GM21526 (cell line): ENCODE results near the gene MMP15.

Experiments used
- ATAC-seq: cut with Tn5 transposase; IDR thresholded peaks from one replicate; pipeline ENCODE4 v1.9.1; 2021; ENCODE audit warnings: moderate library complexity; ENCODE audit not compliant: unreplicated experiment, low FRiP score

The MMP15 gene

DNA sequence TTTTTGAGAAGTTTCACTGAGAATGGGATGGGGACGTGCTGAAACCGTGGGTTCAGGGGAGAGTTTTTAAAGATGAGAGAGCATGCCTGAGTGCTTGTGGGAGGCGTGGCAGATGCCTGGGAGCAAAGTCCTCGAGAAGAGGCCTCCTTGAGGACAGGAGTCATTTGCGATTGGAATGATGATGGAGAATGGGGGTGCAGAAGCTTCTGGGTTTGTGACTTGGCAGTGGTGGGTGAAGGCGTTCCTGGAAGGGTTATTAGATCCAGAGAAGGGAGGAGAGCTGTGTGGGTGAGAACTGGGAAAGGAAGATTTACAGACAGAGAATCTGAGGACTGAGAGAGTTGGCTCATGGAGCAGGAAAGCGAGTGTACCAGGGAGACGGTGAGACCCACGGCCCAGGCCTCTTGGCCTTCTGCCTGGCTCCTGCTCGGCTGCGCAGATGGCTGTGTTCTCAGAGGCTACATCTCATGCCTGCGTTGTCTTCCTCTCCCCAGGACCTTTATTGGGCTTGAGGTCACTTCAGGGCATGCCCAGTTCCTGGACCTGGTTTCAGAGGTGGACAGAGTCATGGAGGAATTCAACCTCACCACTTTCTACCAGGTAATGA, 8.6 kb upstream of the MMP15 start:
- ATAC-seq, result no peak

DNA sequence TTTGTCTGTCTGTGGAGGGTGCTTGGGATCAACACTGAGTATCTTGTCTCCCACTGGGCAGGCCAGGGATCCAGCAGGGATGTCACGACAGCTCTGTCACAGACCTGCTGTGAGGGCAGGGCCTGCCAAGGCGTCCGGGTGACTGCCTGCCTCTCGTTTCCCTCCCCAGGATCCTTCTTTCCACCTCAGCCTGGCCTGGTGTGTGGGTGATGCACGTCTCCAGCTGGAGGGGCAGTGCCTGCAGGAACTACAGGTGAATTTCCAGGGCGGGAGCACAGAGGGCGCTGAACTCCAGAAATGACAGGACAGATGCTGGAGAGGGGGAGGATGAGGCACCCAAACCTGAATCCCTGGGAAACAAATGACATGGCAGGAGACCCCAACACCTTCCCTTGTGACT, 6.8 kb upstream of the MMP15 start:
- no peak for ATAC-seq

GRCh38 chr16:58019866-58020538, 5.6 kb upstream of the MMP15 start:
- no peak for ATAC-seq

DNA sequence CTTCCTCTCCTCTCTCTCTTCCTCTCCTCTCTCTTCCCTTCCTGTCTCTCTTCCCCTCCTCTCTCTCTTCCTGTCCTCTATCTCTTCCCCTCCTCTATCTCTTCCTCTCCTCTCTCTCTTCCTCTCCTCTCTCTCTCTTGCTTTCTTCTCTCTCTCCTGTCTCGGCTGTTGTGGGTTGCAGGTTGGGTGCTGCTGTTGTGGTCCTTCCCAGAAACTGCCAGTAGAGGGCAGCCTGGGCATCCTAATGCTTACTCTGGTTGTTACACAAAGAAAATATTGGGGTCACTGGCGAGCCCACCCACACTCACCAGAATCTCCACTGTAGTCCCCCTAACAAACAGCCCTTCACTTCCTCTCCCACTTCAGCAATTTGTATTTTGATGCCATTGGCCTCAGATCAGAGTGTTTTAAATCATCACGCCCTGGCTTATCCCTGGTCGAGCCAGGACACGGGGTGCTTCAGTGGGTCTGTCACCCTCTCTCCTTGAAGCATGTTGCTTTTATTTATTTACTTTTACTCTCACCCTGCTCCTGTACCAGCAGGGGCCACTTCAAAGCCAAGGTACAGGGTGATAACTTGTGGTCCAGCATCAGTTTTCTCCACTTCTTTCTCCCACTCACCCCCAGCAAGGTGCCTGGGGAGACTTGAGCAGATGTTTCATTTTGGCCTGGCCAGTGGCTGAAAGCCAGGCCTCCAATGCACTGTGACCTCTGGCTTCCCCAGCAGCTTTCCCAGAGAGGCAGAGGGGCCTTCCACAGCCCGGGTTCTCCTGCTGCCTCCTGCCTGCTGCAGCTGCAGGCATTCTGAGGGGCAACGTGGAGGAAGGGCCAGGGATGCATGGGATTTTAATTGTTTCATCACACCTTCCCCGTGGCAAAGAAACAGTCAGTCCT, 4.7 kb upstream of the MMP15 start:
- no peak for ATAC-seq

DNA sequence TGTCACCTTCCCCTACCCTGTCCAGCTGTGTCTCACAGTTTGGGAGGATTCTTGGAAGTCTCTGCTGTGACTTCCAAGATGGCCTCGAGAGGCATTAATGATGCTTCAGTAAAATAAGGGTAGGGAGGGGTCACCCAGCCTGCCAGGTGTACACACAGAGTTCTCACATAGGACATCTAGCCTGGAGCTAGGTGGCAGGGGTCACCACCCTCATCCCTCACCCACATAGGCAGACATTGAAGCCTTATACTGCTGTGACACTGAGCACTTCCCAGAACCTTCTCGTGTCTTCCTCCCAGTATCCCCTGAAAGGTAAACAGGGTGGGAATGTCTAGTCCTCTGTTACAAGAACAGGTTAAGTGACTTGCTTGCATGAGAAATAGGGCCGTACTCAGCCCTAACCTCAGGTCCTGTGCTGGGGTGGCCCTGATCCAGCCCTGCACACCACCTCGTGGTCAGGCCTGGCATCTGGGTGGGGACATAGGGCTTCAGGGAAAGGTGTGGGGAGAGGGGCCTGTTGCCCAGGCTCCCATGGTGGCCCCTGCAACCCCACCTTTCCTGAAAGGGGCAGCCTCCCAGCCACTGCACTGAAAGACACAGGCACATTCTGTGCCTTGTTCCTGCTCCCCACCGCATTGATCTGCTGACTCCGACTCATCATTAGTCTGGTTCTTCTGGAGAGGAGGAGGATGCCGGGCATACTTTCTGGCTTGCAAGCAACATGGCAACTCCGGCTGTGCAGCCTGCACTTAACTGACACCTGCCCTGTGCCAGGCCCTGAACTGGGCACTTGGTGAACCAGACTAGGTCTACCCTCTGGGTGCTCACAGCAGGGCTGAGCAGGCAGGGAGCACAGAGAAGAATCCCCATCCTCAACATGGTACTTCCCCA, 3.6 kb upstream of the MMP15 start:
- no peak for ATAC-seq

GRCh38 chr16:58022601-58023371, 2.8 kb upstream of the MMP15 start:
- no peak for ATAC-seq

DNA sequence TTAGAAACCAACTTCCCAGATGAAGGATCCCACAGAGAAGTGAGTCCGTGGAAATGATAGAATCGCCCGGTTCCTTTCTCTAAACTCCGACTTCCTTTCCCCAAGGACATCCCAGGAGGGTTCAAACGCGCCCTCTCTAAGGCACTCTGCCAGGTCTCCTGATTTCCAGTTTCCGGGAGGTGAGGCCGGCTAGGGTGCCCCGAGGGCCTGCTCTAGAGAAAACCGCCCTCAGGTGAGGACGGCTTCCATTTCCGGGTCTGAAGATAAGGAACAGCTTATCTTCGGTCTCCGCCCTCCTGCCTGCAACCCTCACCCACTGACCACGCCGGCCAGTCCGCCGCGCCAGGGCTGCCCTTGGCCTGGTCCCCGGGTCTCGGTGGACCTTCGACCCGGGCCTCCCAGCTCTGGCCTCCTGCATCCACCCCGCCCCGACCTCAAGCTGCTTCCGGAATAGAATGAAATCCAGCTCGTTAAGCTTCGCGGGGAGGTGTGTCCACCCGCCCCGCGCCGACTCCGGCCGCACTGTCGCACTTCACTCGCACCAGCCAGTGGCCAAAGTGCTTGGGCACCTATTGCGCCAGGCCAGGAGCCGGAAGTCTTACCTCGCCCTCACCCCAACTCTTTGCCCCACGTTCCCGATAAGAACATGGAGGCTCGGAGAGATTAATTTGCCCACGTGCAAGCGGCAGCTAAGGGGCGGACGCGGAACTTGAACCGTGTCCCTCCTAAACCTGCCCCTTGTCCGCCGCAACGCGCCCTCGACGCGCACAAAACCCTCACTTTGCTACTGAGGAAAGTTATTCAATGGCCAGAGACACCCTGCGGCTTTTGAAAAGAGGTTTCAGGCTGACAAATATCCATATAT, 836 bp upstream of the MMP15 start:
- no peak for ATAC-seq

- no peak for ATAC-seq
Observed at GRCh38 chr16:58026139-58026704, 668 bp downstream of the MMP15 start.

DNA sequence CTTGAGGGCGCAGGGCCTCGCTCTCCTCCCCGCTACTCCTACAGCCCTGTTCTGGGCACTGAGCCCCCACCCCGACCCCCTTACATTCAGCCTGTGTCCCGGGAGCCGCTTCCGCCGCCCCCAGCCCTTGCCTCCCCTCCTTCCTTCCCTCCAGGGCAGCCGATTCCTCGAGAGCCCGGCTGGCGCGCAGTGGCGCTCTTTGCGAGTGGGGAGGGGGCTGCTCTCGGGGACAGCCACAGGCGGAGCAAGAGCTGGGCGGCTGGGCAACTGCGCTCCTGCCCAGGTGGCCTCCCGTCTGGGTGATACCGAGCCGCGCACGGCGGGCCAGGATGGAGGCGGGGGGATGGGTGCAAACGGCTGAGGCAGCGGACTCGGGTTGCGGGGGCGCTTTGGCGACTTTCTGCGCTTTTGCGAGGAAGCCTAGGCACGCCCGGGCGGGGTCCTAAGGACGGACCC, 1.2 kb downstream of the MMP15 start:
- no peak for ATAC-seq

GRCh38 chr16:58027161-58027915, 1.8 kb downstream of the MMP15 start:
- ATAC-seq, result no peak

DNA sequence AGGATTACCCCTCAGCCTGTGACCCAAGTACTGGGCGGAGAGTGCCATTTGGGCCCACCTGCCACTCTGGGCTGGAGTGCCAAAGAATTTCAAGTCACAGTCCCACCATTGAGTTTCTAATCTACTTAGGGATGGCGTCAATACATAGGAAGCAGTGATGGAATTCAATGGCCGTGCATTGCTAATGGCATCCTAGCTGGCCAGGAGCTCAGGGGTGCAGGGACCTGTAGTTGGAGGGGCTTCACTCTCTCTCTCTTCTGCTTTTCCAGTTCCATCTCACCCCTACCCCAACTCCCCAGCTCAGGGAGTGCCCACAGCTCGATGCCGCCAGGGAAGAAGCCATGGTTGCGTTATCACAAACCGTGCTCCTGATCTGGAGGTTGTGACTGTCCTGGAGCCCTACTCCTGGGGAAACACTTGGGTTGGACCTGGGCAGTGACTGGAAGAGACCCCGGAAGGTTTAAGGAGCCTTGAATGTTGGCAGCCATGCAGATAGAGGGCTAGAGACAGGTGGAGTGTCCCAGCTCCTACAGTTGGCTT, 2.4 kb downstream of the MMP15 start:
- ATAC-seq, result no peak

DNA sequence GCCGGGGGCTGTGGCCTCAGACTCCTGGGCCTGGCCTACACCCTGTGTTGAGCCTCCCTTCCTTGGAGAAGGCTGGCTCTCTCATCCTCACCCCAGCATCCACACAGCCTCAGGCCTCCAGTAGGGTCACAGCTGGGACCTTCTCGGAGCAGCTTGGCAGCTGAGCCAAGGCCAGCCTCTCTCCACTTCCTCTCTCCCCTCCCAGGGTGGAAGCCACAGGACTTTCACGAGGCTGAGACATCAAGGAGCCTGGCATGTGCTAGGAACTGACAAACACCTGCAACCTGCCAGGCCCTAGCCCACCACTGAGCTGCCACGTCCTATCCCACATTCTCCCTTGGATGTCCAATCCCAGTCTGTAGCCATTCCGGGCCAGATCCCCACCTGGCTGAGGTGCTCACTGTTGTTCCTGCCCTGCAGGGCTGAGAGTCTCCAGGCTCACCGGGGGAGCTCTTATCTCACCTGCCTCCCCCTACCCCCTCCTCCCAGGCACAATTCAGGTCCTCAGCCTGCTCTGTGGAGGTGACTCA, 3.1 kb downstream of the MMP15 start:
- no peak for ATAC-seq

- no peak for ATAC-seq
Observed at GRCh38 chr16:58029410-58029809, 3.9 kb downstream of the MMP15 start.

- no peak for ATAC-seq
Observed at GRCh38 chr16:58030136-58030840, 4.7 kb downstream of the MMP15 start.

- ATAC-seq, result no peak
Observed at GRCh38 chr16:58031016-58031800, 5.7 kb downstream of the MMP15 start.
